Heart right ventricle (tissue), 16 donors: ENCODE results near the gene DCP2. TPM values are rescaled to one million over a fixed set of nuclear protein-coding genes. Genes with fewer than 3 reads are reported as not detected.

Source experiments
- ATAC-seq, 8 donors: fragments of 200-7000 bp; cut with Tn5 transposase; one replicate each; pipeline ENCODE4 v1.9.1; 2020; ENCODE audit warnings: mild to moderate bottlenecking in 8 of 8, moderate library complexity in 8 of 8, moderate number of reproducible peaks in 1 of 8
- DNase-seq, 2 donors: peaks; one replicate each; pipeline ENCODE4 v3.0.0-alpha.2; 2020
- H3K27ac ChIP-seq, 10 donors: fragments of 200-600 bp; sonication (generic) in 2 of 10; one replicate each; pipeline versions ENCODE4 v1.5.0 to v1.8.0; 2020 to 2022; ENCODE audit warnings: mild to moderate bottlenecking in 3 of 10
- H3K27me3 ChIP-seq, 7 donors: fragments of 200-600 bp; one replicate each; pipeline ENCODE4 v1.8.0; 2021 to 2022; ENCODE audit warnings: mild to moderate bottlenecking in 2 of 7
- H3K36me3 ChIP-seq, 9 donors: fragments of 200-600 bp; sonication (generic) in 1 of 9; one replicate each; pipeline versions ENCODE4 v1.5.0 to v1.8.0; 2020 to 2022; ENCODE audit warnings: mild to moderate bottlenecking in 2 of 9
- H3K4me1 ChIP-seq, 9 donors: fragments of 200-600 bp; sonication (generic) in 1 of 9; one replicate each; pipeline versions ENCODE4 v1.5.0 to v1.8.0; 2020 to 2022; ENCODE audit warnings: mild to moderate bottlenecking in 4 of 9
- H3K4me3 ChIP-seq, 10 donors: fragments of 200-600 bp; sonication (generic) in 2 of 10; one replicate each; pipeline versions ENCODE4 v1.5.0 to v1.8.0; 2020 to 2022; ENCODE audit warnings: mild to moderate bottlenecking in 7 of 10, moderate library complexity in 2 of 10
- H3K9me3 ChIP-seq, 11 donors: fragments of 200-600 bp in 10 of 11; sonication (generic) in 2 of 11; one replicate each; pipeline versions ENCODE4 v1.5.0 to v1.8.0; 2013 to 2022; ENCODE audit warnings: mild to moderate bottlenecking in 2 of 11, control low read depth in 1 of 11, moderate library complexity in 1 of 11
- CTCF ChIP-seq, 9 donors: fragments of 200-600 bp; sonication (generic) in 2 of 9; IDR thresholded peaks; one replicate each; pipeline versions ENCODE4 v1.5.0 to v1.8.0; 2021 to 2022; ENCODE audit warnings: antibody characterized with exemption in 9 of 9, mild to moderate bottlenecking in 5 of 9, moderate library complexity in 1 of 9
- WGBS, 2 donors: extraction: QIAGEN DNeasy Blood & Tissue Kit; methylation state at CpG; one replicate each; pipeline ENCODE4 v1.1.7; 2013; ENCODE audit warnings: inconsistent platforms in 1 of 2; 5-methylcytosine and 5-hydroxymethylcytosine counted together
- intact Hi-C, 10 donors: fragments of 100-400 bp; cut with DNase I; formaldehyde crosslinking; loops; one replicate each; pipeline versions ENCODE4 v1.11.1 to v1.14.2; 2022
- polyA plus RNA-seq, 2 donors: library from polyadenylated mRNA; stranded (reverse); fragments of 200-250 nt; gene quantifications; one replicate each; pipeline ENCODE4 v1.2.3, GENCODE V29; 2013
- total RNA-seq, 10 donors: library from RNA; stranded (reverse); fragmentation: NEBNext Ultra II Directional in 3 of 10; extraction: Animal tissue kit (Norgen Biotek cat#: 25700) in 3 of 10; gene quantifications; one replicate each; pipeline versions ENCODE4 v1.2.1 to v1.2.4, GENCODE V29; 2021 to 2023
- donor health status: Arrhythmogenic right ventricular cardiomyopathy.
- donor health status: ischemic (EF 13 %, LVEDD 7.1; RV severe dilation, severe dysfunction).
- donor health status: healthy with polysubstance abuse.
- donor health status: DM: no; HTN: yes; CAD: no.
- donor health status: DM: no; HTN: no; CAD: no.
- donor health status: ischemic (EF 25% LVEDD 6.9; RV normal size, moderate dysfunction).
- donor health status: ischemic (EF 25% LVEDD 5.7; RV mildly dilated, moderate dysfunction).
- donor health status: healthy.
- donor health status: DM: yes; HTN: yes; CAD: no.
- donor health status: Ischemic cardiomyopathy.
- donor health status: ischemic (EF 35%, LVEDD 5.7; RV mildly dilated, moderate dysfunction).
- donor health status: nonischemic (EF 11% LVEDD 7.7; RV severe dilation, severe dysfunction).
- donor health status: DM: yes; HTN: yes; CAD: no.
- donor health status: PGD.
- donor health status: ischemic (EF 29% LVEDD 5.4; RV normal size, mild dysfunction).
- donor health status: nonischemic (EF 23%, LVEDD 6.1; RV moderate dilation, normal function).

Gene DCP2
- total and polyA plus RNA-seq, 12 donors: 3.1 to 24.5 (median 16.1) TPM

- Histone ChIP-seq H3K9me3 (no peaks in the 10 kb centered on the region), H3K4me3 (no peak overlapping the region), H3K4me1 (peaks cover 0 to 45% (median 7%) of the 10 kb centered on the region in 9 donors), H3K27me3 (no peaks in the 10 kb centered on the region), H3K27ac (no peak overlapping the region), H3K36me3 (no peaks in the 10 kb centered on the region)
- ATAC-seq: peak in 4 of 8 donors; percentile 28 to 84 (median 68)
- DNase-seq: no peak
- TF ChIP-seq CTCF (IDR thresholded peaks at IDR 0.05): no peak
- WGBS, 2 donors: 24 to 28% methylated on average over 2 of the region's 2 CpGs
- intact Hi-C loops: no loop called here
These were observed 45.1 kb upstream of the DCP2 start for GRCh38 chr5:112931473-112931872.

DNA sequence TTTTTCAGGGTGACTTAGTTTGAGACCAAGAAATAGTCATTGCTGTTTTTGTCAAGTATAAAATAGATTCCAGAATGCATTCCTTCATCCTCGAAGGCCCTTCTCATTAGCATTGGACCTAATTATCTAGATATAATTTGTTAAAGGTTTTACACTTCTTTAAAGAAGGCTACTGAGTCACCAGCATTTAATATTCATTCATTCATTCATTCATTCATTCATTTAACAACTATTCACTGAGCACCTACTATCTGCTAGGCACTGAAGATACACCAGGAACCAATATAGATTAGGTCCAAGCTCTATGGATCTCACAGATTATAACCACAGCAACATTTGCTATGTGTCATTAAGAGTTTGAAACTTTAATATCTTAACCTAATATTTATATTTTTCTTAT is 43.5 kb upstream of the DCP2 start:
- Histone ChIP-seq H3K27me3 (no peaks in the 10 kb centered on the region), H3K27ac (no peak overlapping the region), H3K4me3 (no peak overlapping the region), H3K4me1 (peaks cover 0 to 39% (median 7%) of the 10 kb centered on the region in 9 donors), H3K36me3 (no peaks in the 10 kb centered on the region), H3K9me3 (no peaks in the 10 kb centered on the region)
- WGBS, 2 donors: 79 to 93% methylated on average over 1 of the region's 1 CpG
- no peak for DNase-seq
- intact Hi-C loops: no loop called here
- TF ChIP-seq CTCF (IDR thresholded peaks at IDR 0.05): no peak
- ATAC-seq: no peak

- H3K27me3 ChIP-seq: no peaks in the 10 kb centered on the region
- peaks cover 0 to 32% (median 7%) of the 10 kb centered on the region in 9 donors for H3K4me1 ChIP-seq
- WGBS, 2 donors: 92 to 100% methylated on average over 1 of the region's 1 CpG
- H3K9me3 ChIP-seq: no peaks in the 10 kb centered on the region
- DNase-seq (no peak), ATAC-seq (no peak)
- H3K36me3 ChIP-seq: no peaks in the 10 kb centered on the region
- intact Hi-C loops: no loop called here
- TF ChIP-seq CTCF (IDR thresholded peaks at IDR 0.05): no peak
- H3K27ac ChIP-seq: no peak overlapping the region
- H3K4me3 ChIP-seq: no peak overlapping the region
These were observed 42.8 kb upstream of the DCP2 start for GRCh38 chr5:112933651-112934365.

- no peak overlapping the region for H3K27ac ChIP-seq
- no peaks in the 10 kb centered on the region for H3K36me3 ChIP-seq
- TF ChIP-seq CTCF (IDR thresholded peaks at IDR 0.05): no peak
- intact Hi-C loops: no loop called here
- peaks cover 0 to 27% (median 7%) of the 10 kb centered on the region in 9 donors for H3K4me1 ChIP-seq
- ATAC-seq (no peak), DNase-seq (no peak)
- H3K9me3 ChIP-seq: no peaks in the 10 kb centered on the region
- H3K27me3 ChIP-seq: no peaks in the 10 kb centered on the region
- no peak overlapping the region for H3K4me3 ChIP-seq
These were observed 42.3 kb upstream of the DCP2 start for GRCh38 chr5:112934366-112934663.
